Neural cell (in vitro differentiated cells): ENCODE measurements around the gene PPM1N. TPM values are rescaled to one million over a fixed set of nuclear protein-coding genes. Genes with fewer than 3 reads are reported as not detected.

Experiments used
- H2AFZ ChIP-seq: fragments of 200-600, 300-800 bp; sonication (generic), shearing (Covaris generic); 2 replicates; pipeline ENCODE4 v1.6.0; 2014; ENCODE audit warnings: low read depth, mild to moderate bottlenecking, antibody characterized with exemption, low read length, moderate library complexity
- H3F3A ChIP-seq: fragments of 200-600 bp; shearing (Covaris generic); 2 replicates; pipeline ENCODE4 v1.6.1; 2016; ENCODE audit warnings: mild to moderate bottlenecking, moderate library complexity, mixed read lengths, antibody characterized with exemption, low read length; ENCODE audit not compliant: insufficient read depth, poor library complexity, severe bottlenecking
- H3K27ac ChIP-seq: fragments of 200-600, 300-800 bp; sonication (generic), shearing (Covaris generic); 2 replicates; pipeline ENCODE4 v1.5.1; 2014; ENCODE audit warnings: mild to moderate bottlenecking, low read length, moderate library complexity
- H3K27me3 ChIP-seq: fragments of 300-800, 200-600 bp; sonication (generic), shearing (Covaris generic); 2 replicates; pipeline ENCODE4 v1.6.0; 2014; ENCODE audit warnings: mild to moderate bottlenecking, low read depth, low read length, moderate library complexity; ENCODE audit not compliant: insufficient read depth
- H3K36me3 ChIP-seq: fragments of 300-800, 200-600 bp; sonication (generic), shearing (Covaris generic); 2 replicates; pipeline ENCODE4 v1.5.1; 2014; ENCODE audit warnings: mild to moderate bottlenecking, antibody characterized with exemption, low read length, moderate library complexity; ENCODE audit not compliant: insufficient read depth
- H3K4me2 ChIP-seq: fragments of 300-800, 200-600 bp; sonication (generic), shearing (Covaris generic); 2 replicates; pipeline ENCODE4 v1.6.0; 2014; ENCODE audit warnings: mild to moderate bottlenecking, low read length
- H3K4me3 ChIP-seq: fragments of 300-800, 200-600 bp; sonication (generic), shearing (Covaris generic); 2 replicates; pipeline ENCODE4 v1.5.1; 2014; ENCODE audit warnings: mild to moderate bottlenecking, low read length, moderate library complexity
- H3K79me2 ChIP-seq: fragments of 200-600 bp; shearing (Covaris generic); replicated peaks from 2 replicates; pipeline ENCODE4 v1.6.0; 2014; ENCODE audit warnings: mild to moderate bottlenecking, low read length, moderate library complexity; ENCODE audit not compliant: insufficient read depth
- H3K9ac ChIP-seq: fragments of 300-800, 200-600 bp; sonication (generic), shearing (Covaris generic); 2 replicates; pipeline ENCODE4 v1.6.1; 2016; ENCODE audit warnings: mild to moderate bottlenecking, low read length, mixed read lengths
- H3K9me2 ChIP-seq: fragments of 200-600 bp; shearing (Covaris generic); 2 replicates; pipeline ENCODE4 v1.6.1; 2016; ENCODE audit warnings: mild to moderate bottlenecking, low read length, mixed read lengths; ENCODE audit not compliant: insufficient read depth
- H3K9me3 ChIP-seq: fragments of 200-600, 300-800 bp; sonication (generic), shearing (Covaris generic); 2 replicates; pipeline ENCODE4 v1.6.1; 2016; ENCODE audit warnings: mild to moderate bottlenecking, mixed run types, low read length, moderate library complexity, mixed read lengths
- H4K20me1 ChIP-seq: fragments of 200-600 bp; shearing (Covaris generic); 2 replicates; pipeline ENCODE4 v1.6.1; 2016; ENCODE audit warnings: mild to moderate bottlenecking, mixed run types; ENCODE audit not compliant: insufficient read depth
- EP300 ChIP-seq: fragments of 450-650 bp; conservative IDR thresholded peaks from 2 replicates; pipeline ENCODE4 v1.6.1; 2014; ENCODE audit warnings: antibody characterized with exemption, mild to moderate bottlenecking, moderate library complexity; ENCODE audit not compliant: poor library complexity, severe bottlenecking
- EZH2 ChIP-seq: fragments of 200-600, 300-800 bp; shearing (Covaris generic), sonication (generic); IDR thresholded peaks from 2 replicates; pipeline ENCODE4 v1.6.1; 2014; ENCODE audit warnings: antibody characterized with exemption, low read length, borderline replicate concordance, mild to moderate bottlenecking; ENCODE audit not compliant: insufficient read depth, poor library complexity, severe bottlenecking
- MXI1 ChIP-seq: fragments of 450-650 bp; conservative IDR thresholded peaks from 2 replicates; pipeline ENCODE4 v1.6.1; 2014; ENCODE audit warnings: antibody characterized with exemption, mild to moderate bottlenecking; ENCODE audit not compliant: poor library complexity, severe bottlenecking
- POLR2AphosphoS5 ChIP-seq: IDR thresholded peaks from 2 replicates; pipeline ENCODE4 v1.6.1; 2012
- RAD21 ChIP-seq: fragments of 450-650 bp; conservative IDR thresholded peaks from 2 replicates; pipeline ENCODE4 v1.6.1; 2014; ENCODE audit warnings: antibody characterized with exemption, mild to moderate bottlenecking, moderate library complexity
- REST ChIP-seq: IDR thresholded peaks from 2 replicates; pipeline ENCODE4 v1.6.1; 2012; ENCODE audit warnings: borderline replicate concordance
- SMC3 ChIP-seq: fragments of 450-650 bp; conservative IDR thresholded peaks from 2 replicates; pipeline ENCODE4 v1.6.1; 2014; ENCODE audit warnings: antibody characterized with exemption, mild to moderate bottlenecking, moderate library complexity; ENCODE audit not compliant: poor library complexity
- TAF1 ChIP-seq: IDR thresholded peaks from 2 replicates; pipeline ENCODE4 v1.6.1; 2012; ENCODE audit warnings: low read depth
- polyA plus RNA-seq: library from polyadenylated mRNA; depleted of rRNA; stranded (reverse); fragments of >200 nt; gene quantifications from 2 replicates; pipeline ENCODE4 v1.2.3, GENCODE V29; 2014
- TF ChIP-seq, protein P1 (sequence below): fragments of 450-650 bp; IDR thresholded peaks from 2 replicates; pipeline ENCODE4 v1.5.1; 2014; ENCODE audit warnings: antibody characterized with exemption, mild to moderate bottlenecking, moderate library complexity; ENCODE audit not compliant: poor library complexity, severe bottlenecking

PPM1N gene
- polyA plus RNA-seq, 1 donor from 2014 or later: 1.0 TPM

DNA sequence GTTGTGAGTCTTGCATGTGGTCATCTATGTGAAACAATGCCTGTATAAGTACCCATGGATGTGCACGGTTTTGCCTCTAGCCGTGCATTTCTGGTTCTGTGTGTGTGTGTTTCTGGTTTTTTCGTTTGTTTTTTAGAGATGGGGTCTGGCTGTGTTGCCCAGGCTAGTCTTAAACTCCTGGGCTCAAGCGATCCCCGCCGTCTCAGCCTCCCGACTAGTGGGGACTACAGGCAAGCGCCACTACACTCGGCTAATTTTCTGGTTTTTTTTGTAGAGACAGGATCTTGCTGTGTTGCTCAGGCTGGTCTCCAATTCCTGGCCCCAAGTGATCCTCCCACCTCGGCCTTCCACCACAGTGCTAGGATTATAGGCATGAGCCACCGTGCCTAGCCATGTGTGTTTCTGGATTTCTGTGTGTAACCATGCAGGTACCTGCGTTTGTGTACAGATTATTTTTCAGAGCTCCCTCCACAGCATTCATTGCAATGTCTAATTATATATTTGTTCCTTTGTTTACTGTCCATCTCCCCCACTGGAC lies 46.3 kb upstream of the PPM1N start:
- Histone ChIP-seq H3K9ac (no peak overlapping the region), H3K4me3 (no peak overlapping the region), H3K36me3 (no peaks in the 10 kb centered on the region), H3K79me2 (no peaks in the 10 kb centered on the region), H3K4me2 (no peak overlapping the region), H3K9me2 (no peaks in the 10 kb centered on the region), H3K9me3 (no peaks in the 10 kb centered on the region), H3F3A (no peaks in the 10 kb centered on the region), H3K27me3 (no peaks in the 10 kb centered on the region), H2AFZ (no peak overlapping the region), H4K20me1 (no peaks in the 10 kb centered on the region), H3K27ac (peak overlapping the region; percentile 73)
- TF ChIP-seq EP300 (no peak), POLR2AphosphoS5 (no peak), SMC3 (no peak), EZH2 (no peak), REST (no peak), MXI1 (no peak), TAF1 (no peak), RAD21 (no peak)
- TF ChIP-seq, protein P1, sequence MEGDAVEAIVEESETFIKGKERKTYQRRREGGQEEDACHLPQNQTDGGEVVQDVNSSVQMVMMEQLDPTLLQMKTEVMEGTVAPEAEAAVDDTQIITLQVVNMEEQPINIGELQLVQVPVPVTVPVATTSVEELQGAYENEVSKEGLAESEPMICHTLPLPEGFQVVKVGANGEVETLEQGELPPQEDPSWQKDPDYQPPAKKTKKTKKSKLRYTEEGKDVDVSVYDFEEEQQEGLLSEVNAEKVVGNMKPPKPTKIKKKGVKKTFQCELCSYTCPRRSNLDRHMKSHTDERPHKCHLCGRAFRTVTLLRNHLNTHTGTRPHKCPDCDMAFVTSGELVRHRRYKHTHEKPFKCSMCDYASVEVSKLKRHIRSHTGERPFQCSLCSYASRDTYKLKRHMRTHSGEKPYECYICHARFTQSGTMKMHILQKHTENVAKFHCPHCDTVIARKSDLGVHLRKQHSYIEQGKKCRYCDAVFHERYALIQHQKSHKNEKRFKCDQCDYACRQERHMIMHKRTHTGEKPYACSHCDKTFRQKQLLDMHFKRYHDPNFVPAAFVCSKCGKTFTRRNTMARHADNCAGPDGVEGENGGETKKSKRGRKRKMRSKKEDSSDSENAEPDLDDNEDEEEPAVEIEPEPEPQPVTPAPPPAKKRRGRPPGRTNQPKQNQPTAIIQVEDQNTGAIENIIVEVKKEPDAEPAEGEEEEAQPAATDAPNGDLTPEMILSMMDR: no peak

- no peak for TF ChIP-seq POLR2AphosphoS5
- TF ChIP-seq, protein P1: no peak
- TF ChIP-seq TAF1: no peak
- no peak for TF ChIP-seq SMC3
- TF ChIP-seq RAD21: no peak
- no peak for TF ChIP-seq REST
- no peak for TF ChIP-seq EP300
- TF ChIP-seq MXI1: no peak
- TF ChIP-seq EZH2: no peak
- no peaks in the 10 kb centered on the region for H3K9me3 ChIP-seq
- no peaks in the 10 kb centered on the region for H4K20me1 ChIP-seq
- H3K27me3 ChIP-seq: no peaks in the 10 kb centered on the region
- no peak overlapping the region for H3K27ac ChIP-seq
- H3K9me2 ChIP-seq: no peaks in the 10 kb centered on the region
- no peak overlapping the region for H3K9ac ChIP-seq
- H3F3A ChIP-seq: no peaks in the 10 kb centered on the region
- no peaks in the 10 kb centered on the region for H3K36me3 ChIP-seq
- H3K4me3 ChIP-seq: no peak overlapping the region
- no peak overlapping the region for H3K4me2 ChIP-seq
- no peak overlapping the region for H2AFZ ChIP-seq
- no peaks in the 10 kb centered on the region for H3K79me2 ChIP-seq
Observed at GRCh38 chr19:45455707-45456499, 42.3 kb upstream of the PPM1N start.
